ENCODE data around the gene TMEM245. TPM values are rescaled to one million over a fixed set of nuclear protein-coding genes. Genes with fewer than 3 reads are reported as not detected.

TMEM245 gene
- total RNA-seq, 1 experiment from 2014 or later = 34.8 TPM

- TF ChIP-seq SP1 (IDR thresholded peaks at IDR 0.05; ENCODE audit: low read depth) (no peak), POLR2A (IDR thresholded peaks at IDR 0.05; ENCODE audit: borderline replicate concordance, extremely low read depth, insufficient read depth, insufficient read length) (no peak), ELF1 (IDR thresholded peaks at IDR 0.05; ENCODE audit: borderline replicate concordance, low read depth) (no peak), ZNF274 (IDR thresholded peaks at IDR 0.05; ENCODE audit: low read depth, low read length) (no peak)
These were observed 99.6 kb downstream of the TMEM245 start (continued) for GRCh38 chr9:109020113-109020512.

- Histone ChIP-seq H3K79me2 (ENCODE audit: insufficient read depth, low read length) (peaks cover under 1% of the 10 kb centered on the region; the same call in 1 of the 2 replicates), H4K20me1 (ENCODE audit: insufficient read depth) (no peaks in the 10 kb centered on the region), H3K9ac (ENCODE audit: low read length) (no peak overlapping the region), H3K9me3 (ENCODE audit: control insufficient read depth in 1 of 2, insufficient read depth in 1 of 2, low read depth in 1 of 2, low read length in 2 of 2) (no peaks in the 10 kb centered on the region), H3K36me3 (ENCODE audit: control insufficient read depth in 1 of 2, insufficient read depth in 2 of 2, low read length in 2 of 2) (peaks cover 3 to 6% of the 10 kb centered on the region in 2 experiments; a peak in 1 of 4 replicates), H3K4me2 (ENCODE audit: low read length) (no peak overlapping the region), H3K27ac (ENCODE audit: low read depth, low read length) (no peak overlapping the region), H3K4me3 (replicated peaks in 1 of 2; ENCODE audit: low read depth in 1 of 2, low read length in 2 of 2) (no peak overlapping the region), H3K9me2 (ENCODE audit: insufficient read depth) (no peaks in the 10 kb centered on the region), H2AFZ (ENCODE audit: low read depth, low read length, poor library complexity, severe bottlenecking) (no peak overlapping the region), H3K4me1 (ENCODE audit: control insufficient read depth in 1 of 2, insufficient read depth in 2 of 2, low read length in 2 of 2) (peaks cover 0 to 5% of the 10 kb centered on the region in 2 experiments; a peak in 2 of 4 replicates), H3K27me3 (ENCODE audit: insufficient read depth, low read length) (no peaks in the 10 kb centered on the region)
- no peak for DNase-seq (ENCODE audit: low read depth, low spot score)
- TF ChIP-seq ZNF274 (IDR thresholded peaks at IDR 0.05; ENCODE audit: low read depth, low read length) = no peak
- TF ChIP-seq RAD21 (IDR thresholded peaks at IDR 0.05; ENCODE audit: low read depth) = no peak
- no peak for TF ChIP-seq REST (IDR thresholded peaks at IDR 0.05; ENCODE audit: low read depth)
- TF ChIP-seq EZH2 (IDR thresholded peaks at IDR 0.05) = no peak
- no peak for TF ChIP-seq MAX (IDR thresholded peaks at IDR 0.05)
- no peak for TF ChIP-seq FOSL1 (IDR thresholded peaks at IDR 0.05; ENCODE audit: low read depth)
- no peak for TF ChIP-seq EZH2phosphoT487 (IDR thresholded peaks at IDR 0.05; ENCODE audit: borderline replicate concordance)
- no peak for TF ChIP-seq CBX3 (IDR thresholded peaks at IDR 0.05; ENCODE audit: low read depth)
- no peak for TF ChIP-seq ZFX (IDR thresholded peaks at IDR 0.05)
- TF ChIP-seq YY1 (IDR thresholded peaks at IDR 0.05; ENCODE audit: extremely low read depth, insufficient replicate concordance, low read depth, low read length) = no peak
- TF ChIP-seq SP1 (IDR thresholded peaks at IDR 0.05; ENCODE audit: low read depth) = no peak
- TF ChIP-seq POLR2A (IDR thresholded peaks at IDR 0.05; ENCODE audit: borderline replicate concordance, extremely low read depth, insufficient read depth, insufficient read length) = no peak
- TF ChIP-seq EGR1 (IDR thresholded peaks at IDR 0.05; ENCODE audit: low read depth) = no peak
- TF ChIP-seq SRF (IDR thresholded peaks at IDR 0.05; ENCODE audit: low read depth) = no peak
- no peak for TF ChIP-seq JUND (IDR thresholded peaks at IDR 0.05)
- TF ChIP-seq CEBPB (IDR thresholded peaks at IDR 0.05; ENCODE audit: low read depth) = no peak
- TF ChIP-seq ATF3 (IDR thresholded peaks at IDR 0.05) = no peak
- no peak for TF ChIP-seq CTCF (IDR thresholded peaks at IDR 0.05 in 2 of 3, conservative IDR thresholded peaks at IDR 0.05 in 1 of 3; ENCODE audit: borderline replicate concordance in 1 of 3, insufficient read depth in 1 of 3, low read depth in 2 of 3, low read length in 2 of 3)
- TF ChIP-seq SIN3A (IDR thresholded peaks at IDR 0.05; ENCODE audit: low read depth) = no peak
- TF ChIP-seq TCF7L2 (IDR thresholded peaks at IDR 0.05; ENCODE audit: borderline replicate concordance, extremely low read depth, insufficient read depth, insufficient read length) = no peak
- intact Hi-C loops (cut with micrococcal nuclease) = no loop called here
- RAD21 ChIA-PET (ENCODE audit: low non-redundant PET in 1 of 2, low total read pairs in 2 of 2, uncharacterized antibody in 2 of 2, unreplicated experiment in 2 of 2) = no interaction called here
- POLR2A ChIA-PET = no interaction called here
- no TSS peak for BruUV-seq (replicated peaks)
- ATAC-seq = no peak
- CTCF ChIA-PET = no interaction called here
These were observed 100.3 kb downstream of the TMEM245 start for GRCh38 chr9:109019420-109019819.
